ENCODE data around the gene SERGEF. TPM values are rescaled to one million over a fixed set of nuclear protein-coding genes. Genes with fewer than 3 reads are reported as not detected.

The SERGEF gene
- total RNA-seq, 1 donor from 2014 or later, result 17.6 TPM

DNA sequence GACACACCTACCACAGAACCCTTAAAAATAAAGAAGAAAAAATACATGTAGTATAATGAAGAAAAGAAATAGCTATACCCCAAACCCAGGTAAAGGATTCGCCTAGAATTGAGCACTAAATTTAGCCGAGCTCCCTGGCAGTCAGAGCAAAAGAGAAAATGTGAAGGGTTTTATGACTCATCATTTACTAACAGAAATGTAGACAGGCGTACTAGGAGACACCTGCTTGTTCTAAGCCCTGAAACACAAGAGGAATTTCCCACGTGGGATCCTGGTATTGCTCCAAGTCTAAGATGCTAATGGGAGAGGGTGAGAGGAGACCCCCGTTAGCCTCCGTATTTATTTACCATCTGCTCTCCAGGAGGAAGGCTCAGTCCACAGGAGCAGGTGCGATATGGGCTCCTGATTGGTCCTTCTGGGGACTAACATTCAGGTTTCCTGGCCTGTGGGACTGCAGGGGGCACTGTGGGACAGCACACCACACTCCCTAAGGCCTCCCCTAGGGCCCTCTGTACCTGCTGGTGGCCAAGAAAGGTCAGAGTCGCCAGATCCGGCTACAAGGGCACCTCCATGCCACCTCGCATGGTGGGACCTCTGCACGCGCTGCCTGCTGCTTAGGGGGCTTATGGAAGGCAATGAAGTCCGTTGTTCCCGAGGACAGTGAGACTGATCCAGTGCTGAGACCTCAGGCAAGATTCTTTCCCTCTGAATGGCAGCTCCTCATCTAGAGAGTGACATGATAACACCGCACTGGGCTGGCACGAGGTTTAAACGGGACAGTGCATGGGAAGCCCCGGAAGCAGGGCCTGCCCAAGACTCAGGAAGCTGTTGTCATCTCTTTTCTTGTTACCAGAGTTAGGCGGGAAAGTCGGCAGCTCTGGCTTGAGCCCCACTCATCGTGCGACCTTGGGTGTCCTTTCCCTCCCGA is 252.5 kb downstream of the SERGEF start:
- H3K36me3 Mint-ChIP-seq (ENCODE audit: low read depth, unreplicated experiment), result no peaks in the 10 kb centered on the region
- peaks cover 36% of the 10 kb centered on the region for H3K27me3 Mint-ChIP-seq (ENCODE audit: low read depth, unreplicated experiment)
- Histone ChIP-seq H4K20me1 (ENCODE audit: insufficient read depth, low read length) (no peaks in the 10 kb centered on the region), H3K9me3 (ENCODE audit: insufficient read depth, low read depth, low read length) (no peaks in the 10 kb centered on the region), H3K4me2 (ENCODE audit: low read length) (no peak overlapping the region), H3K9ac (ENCODE audit: low read length) (no peak overlapping the region), H3K27ac (ENCODE audit: low read depth, low read length) (no peak overlapping the region), H2AFZ (ENCODE audit: low read depth, low read length) (no peak overlapping the region), H3K4me3 (ENCODE audit: insufficient read depth, low read depth, low read length) (no peak overlapping the region), H3K27me3 (ENCODE audit: insufficient read depth, low read length) (peaks cover 3% of the 10 kb centered on the region), H3K79me2 (ENCODE audit: insufficient read depth, low read length) (no peaks in the 10 kb centered on the region), H3K4me1 (ENCODE audit: insufficient read depth, low read length) (peaks cover 5% of the 10 kb centered on the region), H3K36me3 (ENCODE audit: insufficient read depth, low read length) (no peaks in the 10 kb centered on the region)
- H3K4me3 Mint-ChIP-seq (ENCODE audit: unreplicated experiment), result no peak overlapping the region
- H3K4me1 Mint-ChIP-seq (ENCODE audit: low read depth, unreplicated experiment), result no peaks in the 10 kb centered on the region
- TF ChIP-seq, protein P1, sequence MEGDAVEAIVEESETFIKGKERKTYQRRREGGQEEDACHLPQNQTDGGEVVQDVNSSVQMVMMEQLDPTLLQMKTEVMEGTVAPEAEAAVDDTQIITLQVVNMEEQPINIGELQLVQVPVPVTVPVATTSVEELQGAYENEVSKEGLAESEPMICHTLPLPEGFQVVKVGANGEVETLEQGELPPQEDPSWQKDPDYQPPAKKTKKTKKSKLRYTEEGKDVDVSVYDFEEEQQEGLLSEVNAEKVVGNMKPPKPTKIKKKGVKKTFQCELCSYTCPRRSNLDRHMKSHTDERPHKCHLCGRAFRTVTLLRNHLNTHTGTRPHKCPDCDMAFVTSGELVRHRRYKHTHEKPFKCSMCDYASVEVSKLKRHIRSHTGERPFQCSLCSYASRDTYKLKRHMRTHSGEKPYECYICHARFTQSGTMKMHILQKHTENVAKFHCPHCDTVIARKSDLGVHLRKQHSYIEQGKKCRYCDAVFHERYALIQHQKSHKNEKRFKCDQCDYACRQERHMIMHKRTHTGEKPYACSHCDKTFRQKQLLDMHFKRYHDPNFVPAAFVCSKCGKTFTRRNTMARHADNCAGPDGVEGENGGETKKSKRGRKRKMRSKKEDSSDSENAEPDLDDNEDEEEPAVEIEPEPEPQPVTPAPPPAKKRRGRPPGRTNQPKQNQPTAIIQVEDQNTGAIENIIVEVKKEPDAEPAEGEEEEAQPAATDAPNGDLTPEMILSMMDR (IDR thresholded peaks at IDR 0.05; ENCODE audit: insufficient read depth, low read depth, low read length), result peak; percentile 33
- no peak for TF ChIP-seq EZH2 (IDR thresholded peaks at IDR 0.05; ENCODE audit: insufficient read depth, low read length)
- FAIRE-seq, result no peak
- peaks cover 10% of the 10 kb centered on the region for H3K9me3 Mint-ChIP-seq (ENCODE audit: unreplicated experiment)
- peak; percentile 12 for DNase-seq (ENCODE audit: low read depth)
- H3K27ac Mint-ChIP-seq (ENCODE audit: unreplicated experiment), result no peak overlapping the region

GRCh38 chr11:17755891-17756290 is 257.0 kb downstream of the SERGEF start:
- DNase-seq (ENCODE audit: low read depth) (no peak), FAIRE-seq (no peak)
- no peak overlapping the region for H3K4me2 ChIP-seq (ENCODE audit: low read length)
- no peak overlapping the region for H3K4me3 ChIP-seq (ENCODE audit: insufficient read depth, low read depth, low read length)
- peaks cover 10% of the 10 kb centered on the region for H3K27me3 ChIP-seq (ENCODE audit: insufficient read depth, low read length)
- no peaks in the 10 kb centered on the region for H3K4me1 ChIP-seq (ENCODE audit: insufficient read depth, low read length)
- Mint-ChIP-seq H3K27ac (ENCODE audit: unreplicated experiment) (no peak overlapping the region), H3K27me3 (ENCODE audit: low read depth, unreplicated experiment) (peaks cover 55% of the 10 kb centered on the region), H3K9me3 (ENCODE audit: unreplicated experiment) (peaks cover 12% of the 10 kb centered on the region), H3K4me3 (ENCODE audit: unreplicated experiment) (peak overlapping the region; percentile 67), H3K4me1 (ENCODE audit: low read depth, unreplicated experiment) (no peaks in the 10 kb centered on the region), H3K36me3 (ENCODE audit: low read depth, unreplicated experiment) (no peaks in the 10 kb centered on the region)
- no peaks in the 10 kb centered on the region for H3K9me3 ChIP-seq (ENCODE audit: insufficient read depth, low read depth, low read length)
- no peaks in the 10 kb centered on the region for H3K79me2 ChIP-seq (ENCODE audit: insufficient read depth, low read length)
- no peak for TF ChIP-seq EZH2 (IDR thresholded peaks at IDR 0.05; ENCODE audit: insufficient read depth, low read length)
- TF ChIP-seq, protein P1 (IDR thresholded peaks at IDR 0.05; ENCODE audit: insufficient read depth, low read depth, low read length), result no peak
- no peak overlapping the region for H2AFZ ChIP-seq (ENCODE audit: low read depth, low read length)
- no peaks in the 10 kb centered on the region for H4K20me1 ChIP-seq (ENCODE audit: insufficient read depth, low read length)
- H3K27ac ChIP-seq (ENCODE audit: low read depth, low read length), result no peak overlapping the region
- no peaks in the 10 kb centered on the region for H3K36me3 ChIP-seq (ENCODE audit: insufficient read depth, low read length)
- H3K9ac ChIP-seq (ENCODE audit: low read length), result no peak overlapping the region

DNA sequence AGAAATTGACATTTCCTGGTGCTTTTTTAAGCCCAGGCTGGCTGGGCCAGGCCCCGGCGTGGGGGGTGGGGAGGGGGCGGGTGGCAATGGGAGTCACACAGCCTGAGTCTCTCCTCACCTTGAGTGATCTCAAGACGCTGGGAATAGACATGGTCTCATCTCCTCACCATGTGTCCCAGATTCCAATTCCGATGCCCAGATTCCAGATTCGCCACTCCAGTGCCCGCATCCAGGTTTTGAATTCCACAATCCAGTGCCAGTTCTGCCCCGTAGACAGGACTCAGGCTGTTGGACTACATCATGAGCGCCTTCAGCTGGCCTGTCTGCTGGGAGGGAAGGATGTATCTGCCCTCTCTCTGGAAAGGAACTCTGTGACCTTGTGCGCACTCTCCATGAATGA is 259.2 kb downstream of the SERGEF start:
- H2AFZ ChIP-seq (ENCODE audit: low read depth, low read length), result no peak overlapping the region
- no peak overlapping the region for H3K27ac ChIP-seq (ENCODE audit: low read depth, low read length)
- no peaks in the 10 kb centered on the region for H4K20me1 ChIP-seq (ENCODE audit: insufficient read depth, low read length)
- no peak overlapping the region for H3K4me3 ChIP-seq (ENCODE audit: insufficient read depth, low read depth, low read length)
- no peaks in the 10 kb centered on the region for H3K9me3 ChIP-seq (ENCODE audit: insufficient read depth, low read depth, low read length)
- Mint-ChIP-seq H3K4me3 (ENCODE audit: unreplicated experiment) (no peak overlapping the region), H3K36me3 (ENCODE audit: low read depth, unreplicated experiment) (no peaks in the 10 kb centered on the region), H3K27me3 (ENCODE audit: low read depth, unreplicated experiment) (peaks cover 76% of the 10 kb centered on the region), H3K4me1 (ENCODE audit: low read depth, unreplicated experiment) (no peaks in the 10 kb centered on the region), H3K27ac (ENCODE audit: unreplicated experiment) (no peak overlapping the region), H3K9me3 (ENCODE audit: unreplicated experiment) (peaks cover 10% of the 10 kb centered on the region)
- no peak overlapping the region for H3K9ac ChIP-seq (ENCODE audit: low read length)
- no peaks in the 10 kb centered on the region for H3K36me3 ChIP-seq (ENCODE audit: insufficient read depth, low read length)
- FAIRE-seq, result no peak
- no peak overlapping the region for H3K4me2 ChIP-seq (ENCODE audit: low read length)
- peaks cover 10% of the 10 kb centered on the region for H3K27me3 ChIP-seq (ENCODE audit: insufficient read depth, low read length)
- no peaks in the 10 kb centered on the region for H3K79me2 ChIP-seq (ENCODE audit: insufficient read depth, low read length)
- no peak for DNase-seq (ENCODE audit: low read depth)
- no peaks in the 10 kb centered on the region for H3K4me1 ChIP-seq (ENCODE audit: insufficient read depth, low read length)
- no peak for TF ChIP-seq EZH2 (IDR thresholded peaks at IDR 0.05; ENCODE audit: insufficient read depth, low read length)
- TF ChIP-seq, protein P1 (IDR thresholded peaks at IDR 0.05; ENCODE audit: insufficient read depth, low read depth, low read length), result no peak

Data from astrocyte (in vitro differentiated cells and primary cell).